ENCODE measurements around the gene PAGE2.
A peak's percentile ranks its signal among the peaks of the same experiment; 100 is the strongest.

DNA sequence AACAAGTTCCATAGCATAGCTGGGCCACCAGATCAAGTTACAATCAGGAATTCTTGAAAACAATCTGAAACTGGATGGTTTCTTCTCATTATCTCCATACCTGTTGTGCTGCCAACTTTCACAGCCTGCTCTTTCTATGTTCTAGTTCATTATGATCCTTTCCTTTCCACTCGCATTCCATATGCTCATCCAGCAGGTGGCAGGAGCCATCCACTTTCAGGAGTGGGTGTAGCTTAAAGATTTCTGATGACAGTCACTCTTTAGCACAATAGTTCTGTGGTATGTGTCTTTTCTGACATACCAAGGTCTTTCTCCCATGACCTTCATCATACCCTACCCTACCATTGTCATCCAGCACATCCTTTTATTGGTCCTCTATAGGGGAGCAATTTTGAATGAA, 46.4 kb downstream of the PAGE2 start:
- TF ChIP-seq, protein P1, sequence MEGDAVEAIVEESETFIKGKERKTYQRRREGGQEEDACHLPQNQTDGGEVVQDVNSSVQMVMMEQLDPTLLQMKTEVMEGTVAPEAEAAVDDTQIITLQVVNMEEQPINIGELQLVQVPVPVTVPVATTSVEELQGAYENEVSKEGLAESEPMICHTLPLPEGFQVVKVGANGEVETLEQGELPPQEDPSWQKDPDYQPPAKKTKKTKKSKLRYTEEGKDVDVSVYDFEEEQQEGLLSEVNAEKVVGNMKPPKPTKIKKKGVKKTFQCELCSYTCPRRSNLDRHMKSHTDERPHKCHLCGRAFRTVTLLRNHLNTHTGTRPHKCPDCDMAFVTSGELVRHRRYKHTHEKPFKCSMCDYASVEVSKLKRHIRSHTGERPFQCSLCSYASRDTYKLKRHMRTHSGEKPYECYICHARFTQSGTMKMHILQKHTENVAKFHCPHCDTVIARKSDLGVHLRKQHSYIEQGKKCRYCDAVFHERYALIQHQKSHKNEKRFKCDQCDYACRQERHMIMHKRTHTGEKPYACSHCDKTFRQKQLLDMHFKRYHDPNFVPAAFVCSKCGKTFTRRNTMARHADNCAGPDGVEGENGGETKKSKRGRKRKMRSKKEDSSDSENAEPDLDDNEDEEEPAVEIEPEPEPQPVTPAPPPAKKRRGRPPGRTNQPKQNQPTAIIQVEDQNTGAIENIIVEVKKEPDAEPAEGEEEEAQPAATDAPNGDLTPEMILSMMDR (IDR thresholded peaks at IDR 0.05) = peak; percentile 36 to 68 (median 43)
- no peak for TF ChIP-seq POLR2AphosphoS5 (IDR thresholded peaks at IDR 0.05)

All from transverse colon (tissue), 4 donors.